ENCODE measurements around the gene RASL10A.

DNA sequence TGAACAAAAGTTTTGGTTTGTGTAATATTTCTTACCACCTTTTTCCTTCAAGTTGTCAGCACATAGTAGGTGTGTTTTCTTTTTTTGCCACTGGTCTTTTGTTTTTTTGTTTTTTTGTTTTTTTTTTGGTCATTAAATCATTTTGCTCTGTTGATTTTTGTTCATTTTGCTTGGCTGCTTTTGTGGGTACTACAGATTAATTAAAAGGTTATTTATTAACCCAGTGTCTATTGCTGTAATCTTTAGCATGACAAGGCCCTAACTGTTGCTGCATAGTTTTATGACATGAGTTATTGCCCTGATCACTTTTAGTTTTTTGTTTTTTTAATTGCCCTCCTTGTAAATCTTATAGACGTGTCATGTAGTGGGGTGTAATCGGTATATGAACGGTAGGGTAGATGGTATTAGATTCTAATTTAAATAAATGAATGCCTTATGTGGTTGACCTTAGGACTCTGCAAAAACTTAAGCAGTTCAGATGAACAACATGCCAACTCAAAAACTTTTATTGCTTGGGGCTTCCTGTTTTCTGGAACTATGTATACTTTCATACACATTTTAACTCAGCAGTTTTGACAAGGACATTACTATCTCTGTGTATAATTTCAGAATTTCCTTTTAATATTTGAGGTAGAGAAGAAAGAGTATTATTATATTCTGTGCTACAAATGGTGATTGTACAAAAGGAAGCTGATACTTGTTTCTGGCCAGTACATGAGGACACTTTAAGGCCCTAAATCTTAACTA is 39.5 kb downstream of the RASL10A start:
- TF ChIP-seq POLR2A (IDR thresholded peaks at IDR 0.05), result no peak
- TF ChIP-seq, protein P1, sequence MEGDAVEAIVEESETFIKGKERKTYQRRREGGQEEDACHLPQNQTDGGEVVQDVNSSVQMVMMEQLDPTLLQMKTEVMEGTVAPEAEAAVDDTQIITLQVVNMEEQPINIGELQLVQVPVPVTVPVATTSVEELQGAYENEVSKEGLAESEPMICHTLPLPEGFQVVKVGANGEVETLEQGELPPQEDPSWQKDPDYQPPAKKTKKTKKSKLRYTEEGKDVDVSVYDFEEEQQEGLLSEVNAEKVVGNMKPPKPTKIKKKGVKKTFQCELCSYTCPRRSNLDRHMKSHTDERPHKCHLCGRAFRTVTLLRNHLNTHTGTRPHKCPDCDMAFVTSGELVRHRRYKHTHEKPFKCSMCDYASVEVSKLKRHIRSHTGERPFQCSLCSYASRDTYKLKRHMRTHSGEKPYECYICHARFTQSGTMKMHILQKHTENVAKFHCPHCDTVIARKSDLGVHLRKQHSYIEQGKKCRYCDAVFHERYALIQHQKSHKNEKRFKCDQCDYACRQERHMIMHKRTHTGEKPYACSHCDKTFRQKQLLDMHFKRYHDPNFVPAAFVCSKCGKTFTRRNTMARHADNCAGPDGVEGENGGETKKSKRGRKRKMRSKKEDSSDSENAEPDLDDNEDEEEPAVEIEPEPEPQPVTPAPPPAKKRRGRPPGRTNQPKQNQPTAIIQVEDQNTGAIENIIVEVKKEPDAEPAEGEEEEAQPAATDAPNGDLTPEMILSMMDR (IDR thresholded peaks at IDR 0.05), result no peak
